HG03135 (cell line): ENCODE measurements around the gene MAMDC2.
"Not testable (repeated sequence)": the region's sequence is repeated elsewhere in the genome, so short reads cannot be mapped to it uniquely, and the experiment has no call there.

Experiments
- ATAC-seq: cut with Tn5 transposase; IDR thresholded peaks from one replicate; pipeline ENCODE4 v1.9.1; 2021; ENCODE audit warnings: mild to moderate bottlenecking, moderate library complexity; ENCODE audit not compliant: unreplicated experiment

Gene MAMDC2

DNA sequence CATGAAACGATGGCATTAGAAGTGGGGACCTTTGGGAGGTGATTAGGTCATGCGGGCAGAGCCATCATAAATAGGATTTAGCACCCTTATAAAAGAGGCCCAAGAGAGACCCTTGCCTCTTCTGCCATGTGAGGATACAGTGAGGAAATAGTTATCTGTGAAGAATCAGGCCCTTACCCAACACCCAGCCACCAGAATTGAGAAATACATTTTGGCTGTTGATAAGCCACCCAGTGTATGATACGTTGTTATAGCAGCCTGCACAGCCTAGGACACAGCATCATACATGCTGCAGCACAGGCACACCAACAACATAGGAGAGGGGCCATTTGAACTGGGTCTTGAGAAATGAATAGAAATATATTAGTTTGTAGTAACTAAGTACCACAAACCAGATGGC, 8.0 kb upstream of the MAMDC2 start:
- no peak for ATAC-seq

DNA sequence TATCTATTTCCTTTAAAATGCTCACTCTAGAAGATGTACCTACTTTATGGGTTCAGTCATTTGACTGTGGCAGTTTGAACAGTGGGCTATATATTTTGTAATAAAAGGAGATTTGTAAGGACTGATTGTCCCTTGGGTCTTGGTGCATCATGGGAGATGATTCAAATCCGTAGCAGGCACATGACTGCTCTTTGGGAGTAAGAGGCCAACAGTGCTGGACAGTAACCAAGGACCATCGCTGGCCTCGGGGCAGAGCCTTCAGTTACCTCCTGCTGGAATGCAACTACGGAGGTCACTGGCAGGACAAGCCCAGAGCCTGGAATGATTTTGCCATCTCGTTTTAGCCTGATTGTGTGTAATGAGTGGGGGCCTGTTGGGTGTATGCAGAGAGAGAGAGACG, 7.0 kb upstream of the MAMDC2 start:
- no peak for ATAC-seq

DNA sequence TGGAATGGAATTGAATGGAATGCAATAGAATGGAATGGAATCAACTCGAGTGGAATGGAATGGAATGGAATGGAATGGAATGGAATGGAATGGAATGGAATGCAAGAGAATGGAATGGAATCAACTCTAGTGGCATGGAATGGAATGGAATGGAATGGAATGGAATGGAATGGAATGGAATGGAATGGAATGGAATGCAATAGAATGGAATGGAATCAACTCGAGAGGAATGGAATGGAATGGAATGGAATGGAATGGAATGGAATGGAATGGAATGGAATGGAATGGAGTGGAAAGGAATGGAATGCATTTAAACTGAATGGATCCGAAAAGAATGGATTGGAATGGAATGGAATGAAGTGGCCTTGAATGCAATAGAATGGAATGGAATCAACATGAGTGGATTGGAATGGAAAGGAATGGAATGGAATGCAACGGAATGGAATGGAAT, 5.5 kb upstream of the MAMDC2 start:
- not testable (repeated sequence) for ATAC-seq

DNA sequence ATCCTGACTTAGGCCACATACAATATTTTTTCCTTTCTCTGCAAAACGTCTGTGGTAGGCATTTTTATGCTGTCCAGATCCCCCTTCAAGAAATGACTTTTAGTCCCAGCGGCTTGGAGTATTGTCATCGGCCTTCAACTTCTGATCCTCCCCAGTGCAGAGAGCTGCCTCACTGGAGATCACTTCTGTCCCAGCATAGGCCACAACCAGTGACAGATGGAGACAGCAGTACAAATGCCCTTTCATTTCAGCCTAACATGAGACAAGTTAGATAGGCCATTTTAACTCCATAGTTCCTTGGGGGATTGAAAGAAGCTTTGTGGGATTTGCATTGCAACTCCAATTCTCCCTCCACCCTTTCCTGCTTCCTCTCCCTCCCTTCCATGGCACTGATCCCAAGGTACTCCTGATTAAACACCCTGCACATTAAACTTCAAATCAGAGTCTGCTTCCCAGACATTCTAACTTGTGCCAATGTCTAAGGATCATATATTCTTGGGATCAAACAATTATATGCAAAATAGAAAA, 3.2 kb upstream of the MAMDC2 start:
- ATAC-seq: no peak

DNA sequence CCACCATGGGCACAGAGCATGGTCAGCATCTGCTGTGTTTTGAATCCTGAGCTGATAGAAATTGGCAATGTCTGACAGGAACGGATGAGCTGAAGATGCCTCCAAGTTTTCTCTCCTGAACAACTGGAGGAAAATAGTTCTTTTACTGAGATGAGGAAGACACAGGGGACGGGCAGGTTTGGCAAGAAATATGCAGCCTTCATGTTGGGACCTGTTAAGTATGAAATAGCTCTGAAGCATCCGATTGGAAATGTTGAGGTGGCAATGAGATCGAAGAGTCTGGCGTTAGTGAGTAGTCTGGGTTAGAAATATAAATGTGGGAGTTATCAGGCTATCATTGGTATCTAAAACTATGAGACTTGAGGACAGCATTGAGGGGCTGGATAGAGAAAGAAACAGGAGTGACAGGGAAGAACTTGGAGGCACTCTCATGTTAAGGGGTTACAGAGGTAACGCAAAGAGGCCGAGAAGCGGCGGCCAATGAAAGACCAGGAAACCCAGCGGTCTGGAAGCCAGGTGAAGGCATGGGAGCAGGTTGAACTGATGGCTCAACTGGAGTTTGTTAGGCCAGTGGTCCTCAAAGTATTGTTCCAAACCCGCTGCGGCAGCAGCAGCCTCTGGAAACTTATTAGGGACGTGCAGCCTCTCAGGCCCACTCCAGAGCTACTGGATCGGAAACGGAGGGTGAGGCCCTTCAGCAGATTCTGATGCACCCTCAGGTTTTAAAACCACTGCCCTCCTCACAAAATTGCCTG, 1.0 kb upstream of the MAMDC2 start:
- no peak for ATAC-seq

DNA sequence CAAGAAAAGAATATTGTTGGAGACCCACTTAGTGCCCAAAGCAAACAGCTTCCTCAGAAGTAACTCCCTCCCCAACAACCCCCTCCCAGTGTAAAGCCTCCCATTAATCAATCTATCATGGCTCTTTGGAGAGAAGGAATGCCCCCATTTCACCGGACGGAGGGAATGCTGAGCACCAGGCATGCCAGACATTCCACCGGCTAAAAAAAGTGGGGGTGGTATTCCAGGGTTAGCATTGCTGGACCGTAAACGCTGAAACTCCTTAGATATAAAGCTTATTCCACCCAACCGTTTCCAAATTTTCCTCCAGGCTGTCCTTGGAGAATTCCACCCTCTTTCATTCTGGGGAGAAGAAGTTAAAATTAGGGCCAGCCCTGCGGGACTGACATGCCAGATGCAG, 363 bp upstream of the MAMDC2 start:
- no peak for ATAC-seq

DNA sequence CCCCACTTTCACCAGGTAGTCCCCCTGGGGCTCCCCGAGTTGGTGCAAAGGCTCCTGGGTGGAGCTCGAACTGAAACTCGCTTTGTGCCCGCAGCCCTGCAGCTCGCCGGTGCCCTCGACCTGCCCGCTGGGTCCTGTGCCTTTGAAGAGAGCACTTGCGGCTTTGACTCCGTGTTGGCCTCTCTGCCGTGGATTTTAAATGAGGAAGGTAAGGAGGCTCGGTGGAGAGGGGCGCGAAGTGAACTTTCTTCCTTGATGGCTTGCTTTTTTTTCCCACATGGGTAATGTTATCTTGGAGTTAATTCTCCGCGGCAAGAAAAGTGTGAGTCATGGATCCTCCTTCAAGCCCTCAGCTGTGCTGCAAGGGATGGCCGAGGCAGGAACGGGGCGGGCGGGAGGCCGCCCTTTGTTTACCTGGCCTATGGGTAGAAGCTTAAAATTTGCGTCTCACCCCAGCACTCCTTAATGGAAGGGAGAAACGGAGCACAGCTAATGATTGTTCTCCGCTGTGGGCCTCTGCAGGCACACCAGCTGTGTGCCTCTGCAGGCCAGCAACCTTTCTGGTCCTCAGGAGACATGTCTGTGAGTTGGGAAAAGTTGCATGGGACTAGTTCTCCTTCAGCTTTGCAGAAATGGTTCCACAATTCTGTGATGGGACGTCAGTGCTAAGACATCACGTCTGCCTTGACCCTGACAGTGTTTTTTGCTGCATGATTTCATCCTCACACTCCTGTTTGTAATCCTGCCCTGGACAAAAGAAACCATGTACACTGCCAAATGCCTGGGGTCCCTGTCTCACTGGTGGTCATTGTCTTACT, 1.1 kb downstream of the MAMDC2 start:
- no peak for ATAC-seq

DNA sequence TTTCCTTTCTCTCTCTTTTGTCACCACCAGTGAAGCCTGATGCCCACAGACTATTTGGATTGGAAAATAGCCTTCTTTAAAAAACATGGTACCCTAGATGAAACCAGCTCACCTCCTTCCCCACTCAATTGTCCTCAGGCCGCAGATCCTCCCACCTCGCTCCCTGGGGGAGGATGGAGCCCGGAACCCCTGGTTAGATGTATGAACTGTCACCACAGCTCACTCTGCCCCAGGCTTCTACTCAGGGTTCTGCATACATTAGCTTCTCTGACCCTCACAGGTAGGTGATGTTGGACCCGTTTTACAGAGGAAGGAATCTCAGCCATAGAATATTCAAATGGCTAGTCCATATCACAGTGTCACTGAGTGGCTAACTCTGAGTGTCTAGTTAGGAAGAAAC, 1.8 kb downstream of the MAMDC2 start:
- ATAC-seq: no peak

DNA sequence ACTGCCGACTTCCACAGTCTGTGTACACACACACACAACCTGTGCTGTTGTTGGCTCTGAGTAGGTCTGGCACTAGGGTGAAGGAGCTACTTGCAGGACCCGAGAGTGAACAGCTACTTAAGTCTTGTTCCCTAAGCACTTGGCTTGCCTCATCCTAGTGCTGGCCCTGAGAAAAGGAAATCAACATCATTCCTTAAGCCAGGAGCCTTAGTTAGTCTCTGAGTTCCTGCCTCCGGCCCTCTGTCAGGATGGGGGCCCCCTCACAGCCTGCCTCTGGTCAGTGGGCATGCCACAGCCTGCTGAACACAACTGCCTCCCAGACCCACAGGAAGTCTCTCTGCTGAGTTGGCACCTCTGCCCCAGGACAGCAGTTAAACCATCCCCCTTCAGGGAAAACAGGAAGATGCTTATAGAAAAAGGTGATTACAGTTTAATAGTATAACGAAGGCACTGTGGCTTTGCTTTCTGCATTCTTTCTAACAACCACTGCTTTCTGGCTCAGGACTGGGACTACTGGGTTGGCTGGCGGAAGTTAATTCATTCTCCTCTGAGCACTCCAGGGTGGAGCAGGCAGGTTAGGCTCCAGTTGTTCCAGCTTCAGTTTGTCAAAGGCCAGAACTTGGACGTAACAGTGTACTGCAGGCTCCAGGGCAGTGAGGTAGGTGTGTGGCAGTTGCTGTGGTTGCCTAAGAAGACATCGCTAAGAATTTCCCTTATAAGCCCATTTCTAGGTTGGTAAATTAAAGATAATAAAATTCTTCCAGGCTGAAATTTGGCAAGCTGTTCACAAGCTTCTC, 2.8 kb downstream of the MAMDC2 start:
- no peak for ATAC-seq

DNA sequence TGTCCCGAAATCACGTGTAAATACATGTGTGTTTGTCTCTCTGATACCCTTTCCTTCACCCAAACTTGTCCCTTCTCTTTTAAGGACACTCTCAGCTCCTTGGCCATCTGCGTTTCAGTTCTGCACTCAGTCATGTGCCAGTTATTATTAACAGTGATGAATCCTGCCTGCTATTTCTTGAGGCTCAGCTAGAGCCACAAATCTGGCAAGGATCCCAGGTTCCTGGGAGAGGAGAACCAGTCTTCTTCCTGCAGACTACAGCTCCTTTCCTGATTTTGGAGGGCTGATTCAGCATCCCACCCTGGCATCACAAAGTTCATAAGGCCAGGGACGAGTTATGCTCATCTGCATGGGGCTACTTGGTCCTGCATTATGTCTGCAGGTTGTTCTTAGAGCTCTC, 5.6 kb downstream of the MAMDC2 start:
- no peak for ATAC-seq

DNA sequence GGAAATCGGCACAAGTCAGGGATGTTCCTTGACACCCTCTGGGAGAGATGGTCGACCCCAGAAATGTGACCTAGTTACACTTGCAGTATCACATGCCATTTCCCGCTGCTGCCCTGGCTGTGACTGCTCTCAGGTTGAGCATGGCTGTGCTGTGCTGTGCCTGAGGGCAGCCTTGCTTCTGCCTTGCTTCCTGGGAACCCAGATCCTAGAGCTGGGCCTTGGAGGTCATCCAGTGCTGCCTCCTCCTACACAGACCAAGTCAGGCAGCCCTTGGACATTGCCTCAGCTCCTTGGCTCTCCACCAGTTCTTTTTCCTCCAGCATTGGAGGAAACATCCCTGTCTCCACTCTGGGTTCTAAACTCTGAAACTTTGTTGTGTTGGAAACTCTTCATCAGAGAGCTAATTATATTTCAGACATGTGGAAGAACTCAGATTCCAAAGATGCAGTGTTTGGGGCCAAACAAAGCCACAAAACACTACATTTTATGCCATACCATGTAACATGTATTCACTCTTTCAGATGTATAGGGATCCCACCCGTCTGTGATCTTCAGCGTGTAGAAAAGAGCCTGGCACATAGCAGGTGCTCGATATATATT, 6.1 kb downstream of the MAMDC2 start:
- no peak for ATAC-seq

DNA sequence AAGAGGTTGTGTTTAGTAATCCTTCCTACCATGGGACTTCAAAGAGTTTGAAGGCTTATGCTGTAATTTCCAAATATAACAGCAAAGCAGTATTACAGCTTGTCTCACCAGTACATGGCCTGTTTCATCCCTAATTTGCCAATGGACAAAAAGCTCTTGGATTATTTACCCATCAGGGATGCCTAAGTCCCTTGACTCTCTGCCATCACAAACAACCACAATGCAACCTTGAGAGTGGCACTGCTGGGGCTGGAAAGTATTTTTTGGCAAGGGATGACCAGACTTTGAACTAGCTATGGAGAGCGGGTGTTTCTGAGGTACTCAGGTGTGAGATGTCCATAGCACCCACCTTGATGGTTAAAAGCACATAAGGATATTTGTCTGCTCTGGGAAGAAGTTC, 9.1 kb downstream of the MAMDC2 start:
- ATAC-seq: no peak

DNA sequence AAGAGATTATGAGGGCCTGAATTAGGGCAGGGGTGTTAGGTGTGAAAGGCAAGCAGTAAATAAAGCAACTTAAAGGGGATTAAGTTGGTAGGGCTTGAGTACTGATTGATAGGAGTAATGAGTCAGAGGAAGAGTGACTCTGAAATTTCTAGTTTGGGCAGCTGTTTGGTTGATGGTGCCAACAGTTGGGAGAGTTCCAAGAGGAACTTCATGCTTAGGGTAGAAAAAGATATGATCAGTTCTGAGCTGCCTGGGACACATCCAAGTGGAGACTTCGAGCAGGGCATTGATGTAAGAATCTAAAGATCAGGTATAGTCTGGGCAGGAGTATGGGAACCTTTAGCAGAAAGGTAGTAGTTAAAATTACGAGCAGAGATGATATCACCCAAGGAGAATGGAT, 10.2 kb downstream of the MAMDC2 start:
- ATAC-seq: no peak

DNA sequence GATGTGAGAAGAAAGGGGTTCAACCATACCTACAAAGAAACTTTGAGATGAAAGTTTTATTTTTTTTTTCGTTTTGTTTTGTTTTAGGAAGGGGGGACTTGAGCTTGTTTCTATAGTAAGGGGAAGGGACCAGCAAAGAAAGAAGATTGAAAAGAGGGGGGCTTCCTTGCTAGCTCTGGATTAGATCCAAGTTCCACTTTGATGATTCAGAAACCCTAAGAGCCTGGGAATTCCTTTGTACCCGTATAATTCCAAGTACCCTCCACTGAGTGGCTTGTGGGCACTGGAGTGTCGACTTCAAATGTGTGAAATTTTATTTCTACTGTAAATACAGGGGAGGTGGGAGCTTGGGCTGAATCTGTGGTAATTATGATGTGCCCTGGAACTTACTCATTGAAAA, 10.9 kb downstream of the MAMDC2 start:
- no peak for ATAC-seq

DNA sequence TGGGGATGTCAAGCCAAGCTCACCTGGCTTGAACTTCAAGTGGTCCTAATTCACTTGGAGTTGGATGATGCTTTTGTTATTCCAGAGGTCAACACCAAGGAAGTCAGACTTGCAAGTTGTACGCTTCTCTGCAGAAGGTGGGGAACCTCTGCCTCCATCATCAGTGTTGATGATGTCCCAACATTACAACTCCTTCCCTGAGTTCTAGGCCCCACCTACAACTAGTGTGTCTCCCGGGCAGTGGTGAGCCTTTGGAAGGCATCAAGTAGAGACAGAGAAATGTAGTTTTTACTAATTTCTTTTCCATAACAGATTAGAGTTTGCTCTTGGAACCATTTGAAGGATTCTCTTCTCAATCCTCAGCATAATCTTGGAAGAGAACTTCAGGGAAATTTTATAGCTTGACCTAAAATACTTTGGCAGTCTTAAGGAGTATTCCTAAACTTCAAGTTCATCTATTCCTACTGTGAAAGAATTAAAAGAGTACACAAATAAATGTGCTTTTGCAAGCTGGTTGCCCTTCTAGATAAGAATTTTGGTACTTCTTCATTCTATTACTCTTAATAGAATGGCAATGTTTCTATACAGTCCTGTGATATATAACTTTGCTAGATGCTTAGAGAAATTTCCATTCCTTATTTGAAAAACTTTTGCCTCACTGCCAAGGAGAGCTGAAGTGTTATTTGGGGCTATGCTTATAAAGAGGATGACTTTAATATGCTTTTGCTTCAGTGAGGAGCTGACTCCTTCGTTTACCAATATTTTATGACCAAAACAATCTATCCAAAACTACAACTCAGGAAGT, 12.0 kb downstream of the MAMDC2 start:
- ATAC-seq: no peak

DNA sequence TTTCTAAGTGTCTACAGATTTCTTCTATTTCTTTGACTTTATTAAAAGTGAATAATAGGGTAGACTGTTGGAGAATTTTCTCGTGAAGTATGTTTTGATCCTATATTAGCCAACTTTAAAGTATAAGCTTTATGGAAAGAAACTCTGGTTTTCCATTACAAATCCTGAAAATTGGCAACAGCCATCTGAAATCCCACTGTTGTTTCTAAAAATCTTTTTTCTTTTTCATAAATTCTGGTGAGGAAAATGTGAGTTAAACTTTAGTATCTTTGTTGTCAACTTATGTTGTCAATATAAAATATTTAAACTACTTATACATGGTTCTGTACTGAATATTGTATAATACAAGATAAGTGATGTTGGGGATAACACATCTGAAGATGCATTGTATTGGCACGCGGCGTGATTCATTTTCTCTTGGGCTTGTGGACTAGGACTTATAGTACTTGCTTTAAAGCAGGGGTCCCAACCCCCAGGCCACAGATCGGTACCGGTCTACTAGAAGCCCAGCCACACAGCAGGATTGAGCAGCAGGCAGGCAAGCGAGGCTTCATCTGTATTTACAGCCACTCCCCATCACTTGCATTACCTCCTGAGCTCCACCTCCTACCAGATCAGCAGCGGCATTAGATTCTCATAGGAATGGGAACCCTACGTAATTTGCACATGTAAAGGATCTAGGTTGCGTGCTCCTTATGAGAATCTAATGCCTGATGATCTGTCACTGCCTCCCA, 12.7 kb downstream of the MAMDC2 start:
- ATAC-seq: no peak

DNA sequence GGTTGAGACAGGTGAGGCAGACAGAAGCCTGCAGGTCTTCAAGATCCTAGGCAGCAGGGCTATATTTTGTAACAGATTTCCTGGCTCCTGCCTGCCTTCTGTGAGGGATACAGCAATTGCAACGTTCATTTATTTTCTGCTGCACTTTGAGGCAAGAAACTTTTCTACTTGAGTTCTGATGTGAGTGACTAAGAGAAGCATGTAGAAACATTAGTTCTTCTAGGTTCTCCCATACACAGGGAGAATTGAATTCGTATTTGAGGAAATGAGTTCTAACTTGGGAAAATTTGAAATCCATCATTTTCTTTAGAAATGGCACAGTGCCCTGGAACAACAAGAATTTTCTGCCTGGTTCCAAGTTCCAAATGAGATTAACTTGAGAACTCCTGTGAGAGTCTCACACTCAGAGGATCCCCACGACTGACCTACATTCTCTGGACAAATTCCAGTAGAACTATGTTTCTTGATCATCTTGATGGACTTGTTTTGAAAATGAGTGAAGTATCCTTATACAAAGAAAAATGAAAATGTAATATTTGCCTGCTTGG, 15.0 kb downstream of the MAMDC2 start:
- ATAC-seq: no peak

DNA sequence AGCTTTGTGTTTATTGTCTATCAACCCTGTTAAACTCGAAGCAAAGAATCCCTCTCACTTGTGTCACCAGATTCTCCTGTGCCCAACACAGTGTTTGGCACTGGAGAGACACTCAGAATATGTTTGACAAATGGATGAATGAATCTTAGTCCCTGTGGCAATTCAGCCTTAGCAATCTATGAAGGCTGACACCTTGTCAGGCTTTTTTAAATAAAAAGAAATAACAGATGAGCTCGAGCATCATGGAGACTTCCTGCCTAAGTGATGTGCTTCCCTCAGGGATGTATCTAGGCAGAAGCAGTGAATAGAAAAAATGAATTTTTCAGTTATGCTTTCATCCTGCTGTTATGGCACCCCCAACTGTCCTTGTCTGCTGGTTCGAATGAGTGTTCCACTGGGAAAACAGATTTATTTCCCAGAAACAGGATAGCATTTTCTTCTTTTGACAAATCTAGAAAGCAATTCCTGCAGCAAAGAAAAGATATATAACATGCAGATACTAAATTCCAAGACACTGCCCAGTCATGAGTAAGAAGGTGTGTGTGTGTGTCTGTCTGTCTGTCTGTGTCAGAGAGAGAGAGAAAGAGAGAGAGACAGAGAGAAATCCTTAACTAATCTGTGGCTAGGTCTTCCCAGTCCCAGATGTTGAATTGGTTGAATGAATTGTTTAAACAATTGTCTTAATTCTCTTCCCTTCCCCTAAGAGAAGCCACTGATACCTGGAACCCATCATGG, 16.7 kb downstream of the MAMDC2 start:
- ATAC-seq: no peak
